Left forelimb (tissue), 1 donor: ENCODE results near the gene SOX13.

Source experiments
- DNase-seq: peaks from one replicate; pipeline ENCODE4 v3.0.0-alpha.2; 2018; ENCODE audit warnings: low spot score

SOX13 gene

GRCh38 chr1:204132718-204133117 is 59.8 kb downstream of the SOX13 start:
- DNase-seq = no peak

GRCh38 chr1:204134103-204134502 is 61.2 kb downstream of the SOX13 start:
- no peak for DNase-seq

- DNase-seq = no peak
These were observed 63.9 kb downstream of the SOX13 start for GRCh38 chr1:204136814-204137213.

GRCh38 chr1:204139088-204139487 is 66.2 kb downstream of the SOX13 start:
- no peak for DNase-seq

- no peak for DNase-seq
These were observed 67.0 kb downstream of the SOX13 start for GRCh38 chr1:204139952-204140351.

GRCh38 chr1:204141131-204141530 is 68.2 kb downstream of the SOX13 start:
- DNase-seq = no peak

- no peak for DNase-seq
These were observed 69.4 kb downstream of the SOX13 start for GRCh38 chr1:204142032-204142974.

- no peak for DNase-seq
These were observed 70.5 kb downstream of the SOX13 start for GRCh38 chr1:204143276-204144041.

- DNase-seq = no peak
These were observed 72.2 kb downstream of the SOX13 start for GRCh38 chr1:204145033-204145504.

- DNase-seq = no peak
These were observed 73.4 kb downstream of the SOX13 start for GRCh38 chr1:204146309-204146708.

- no peak for DNase-seq
These were observed 74.0 kb downstream of the SOX13 start for GRCh38 chr1:204146965-204147364.

GRCh38 chr1:204147406-204148383 is 74.8 kb downstream of the SOX13 start:
- DNase-seq = no peak

GRCh38 chr1:204149107-204149506 is 76.2 kb downstream of the SOX13 start:
- DNase-seq = no peak

GRCh38 chr1:204149635-204150565 is 77.0 kb downstream of the SOX13 start:
- DNase-seq = no peak

- no peak for DNase-seq
These were observed 78.0 kb downstream of the SOX13 start for GRCh38 chr1:204150702-204151551.

GRCh38 chr1:204151552-204152309 is 78.8 kb downstream of the SOX13 start, which contains the start of gene ETNK2:
TSS of gene ETNK2 (minus strand) at chr1:204152044. CDS start at chr1:204151852, 192 bp downstream.
- DNase-seq = no peak

GRCh38 chr1:204152310-204153044 is 79.6 kb downstream of the SOX13 start:
- DNase-seq = no peak

GRCh38 chr1:204153667-204154066 is 80.8 kb downstream of the SOX13 start:
- no peak for DNase-seq
